Neutrophil (primary cell): Measurements from ENCODE around the gene PRDX2.

Experiments used
- H3K27ac ChIP-seq: fragments of 200-600 bp; sonication (generic); 2 replicates; pipeline ENCODE4 v1.5.1; 2016; ENCODE audit warnings: mild to moderate bottlenecking, moderate library complexity
- H3K27me3 ChIP-seq: fragments of 200-600 bp; sonication (generic); 2 replicates; pipeline ENCODE4 v1.6.0; 2016; ENCODE audit warnings: mild to moderate bottlenecking
- H3K36me3 ChIP-seq: fragments of 200-600 bp; sonication (generic); 2 replicates; pipeline ENCODE4 v1.5.1; 2017
- H3K4me1 ChIP-seq, 2 experiments: fragments of 200-600 bp in 1 of 2; sonication (generic) in 1 of 2; 1 replicate in 1 of 2; 2 replicates in 1 of 2; pipeline versions ENCODE4 v1.5.1 to v1.6.1; 2013 to 2016; ENCODE audit warnings: low read depth in 1 of 2, low read length in 1 of 2, mild to moderate bottlenecking in 1 of 2, moderate library complexity in 1 of 2; ENCODE audit not compliant: control insufficient read depth in 1 of 2, insufficient read depth in 1 of 2
- H3K4me3 ChIP-seq, 2 experiments: fragments of 200-600 bp in 1 of 2; sonication (generic) in 1 of 2; 1 replicate in 1 of 2; 2 replicates in 1 of 2; pipeline ENCODE4 v1.5.1; 2013 to 2016; ENCODE audit warnings: low read depth in 1 of 2, low read length in 1 of 2, mild to moderate bottlenecking in 1 of 2, moderate library complexity in 1 of 2
- H3K9me3 ChIP-seq: fragments of 200-600 bp; sonication (generic); 2 replicates; pipeline ENCODE4 v1.5.1; 2016
- CTCF ChIP-seq: fragments of 200-600 bp; sonication (generic); IDR thresholded peaks from 2 replicates; pipeline ENCODE4 v1.5.1; 2016; ENCODE audit warnings: antibody characterized with exemption

Gene PRDX2

GRCh38 chr19:12815088-12815487 lies 13.5 kb upstream of the PRDX2 start:
- H3K9me3 ChIP-seq = no peaks in the 10 kb centered on the region
- no peak overlapping the region for H3K27ac ChIP-seq
- H3K4me3 ChIP-seq = no peak overlapping the region
- H3K4me1 ChIP-seq = no peaks in the 10 kb centered on the region
- peaks cover 18% of the 10 kb centered on the region for H3K36me3 ChIP-seq
- H3K27me3 ChIP-seq = no peaks in the 10 kb centered on the region
- no peak for TF ChIP-seq CTCF

DNA sequence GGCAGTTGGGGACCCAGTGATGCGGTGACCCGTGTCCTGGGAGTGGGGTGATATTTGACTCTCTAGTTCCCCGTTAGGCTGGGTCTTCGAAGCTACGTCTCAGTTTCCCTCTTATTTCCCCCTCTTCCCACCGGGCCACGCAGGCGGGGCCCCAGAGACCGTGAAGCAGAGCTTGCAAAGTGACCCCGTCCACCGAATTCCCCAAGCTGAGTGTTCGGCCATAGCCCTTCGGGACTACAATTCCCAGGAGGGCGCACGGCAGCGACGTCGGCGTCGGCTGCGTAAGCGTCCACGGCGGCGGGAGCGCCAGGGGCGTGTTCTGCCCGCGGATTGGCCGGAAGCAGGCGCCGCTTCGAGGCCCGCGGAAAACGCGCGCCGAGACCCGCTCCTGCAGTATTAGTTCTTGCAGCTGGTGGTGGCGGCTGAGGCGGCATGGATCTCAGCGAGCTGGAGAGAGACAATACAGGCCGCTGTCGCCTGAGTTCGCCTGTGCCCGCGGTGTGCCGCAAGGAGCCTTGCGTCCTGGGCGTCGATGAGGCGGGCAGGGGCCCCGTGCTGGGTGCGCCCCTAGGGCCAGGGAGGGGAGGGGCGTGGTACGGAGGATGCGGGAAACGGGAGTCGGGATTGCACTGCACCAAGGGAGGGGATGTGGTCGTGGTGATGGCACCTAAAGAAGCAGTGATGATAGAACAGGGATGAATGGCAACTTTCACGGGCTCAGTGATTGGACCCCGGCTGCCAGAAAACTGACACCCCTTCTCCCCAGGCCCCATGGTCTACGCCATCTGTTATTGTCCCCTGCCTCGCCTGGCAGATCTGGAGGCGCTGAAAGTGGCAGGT lies 4.9 kb upstream of the PRDX2 start, which contains the start of gene RNASEH2A:
Gene RNASEH2A, plus strand, starts transcription at position 343 of the 840 bp plus-strand sequence. Its CDS starts 90 bp downstream, at position 433.
- Histone ChIP-seq H3K36me3 (peaks cover 11% of the 10 kb centered on the region), H3K4me3 (peak within 1 kb of the TSS; percentile 71 to 91), H3K9me3 (no peaks in the 10 kb centered on the region), H3K4me1 (peaks cover 20 to 22% of the 10 kb centered on the region in 2 experiments), H3K27me3 (peaks cover 28% of the 10 kb centered on the region), H3K27ac (peak within 1 kb of the TSS; percentile 58)
- peak; percentile 43 for TF ChIP-seq CTCF

GRCh38 chr19:12804051-12804450 lies 2.5 kb upstream of the PRDX2 start:
- H3K4me3 ChIP-seq = no peak overlapping the region
- peaks cover 49% of the 10 kb centered on the region for H3K27me3 ChIP-seq
- TF ChIP-seq CTCF = no peak
- no peak overlapping the region for H3K27ac ChIP-seq
- H3K4me1 ChIP-seq = peaks cover 29 to 31% of the 10 kb centered on the region in 2 experiments
- no peaks in the 10 kb centered on the region for H3K9me3 ChIP-seq
- H3K36me3 ChIP-seq = no peaks in the 10 kb centered on the region

DNA sequence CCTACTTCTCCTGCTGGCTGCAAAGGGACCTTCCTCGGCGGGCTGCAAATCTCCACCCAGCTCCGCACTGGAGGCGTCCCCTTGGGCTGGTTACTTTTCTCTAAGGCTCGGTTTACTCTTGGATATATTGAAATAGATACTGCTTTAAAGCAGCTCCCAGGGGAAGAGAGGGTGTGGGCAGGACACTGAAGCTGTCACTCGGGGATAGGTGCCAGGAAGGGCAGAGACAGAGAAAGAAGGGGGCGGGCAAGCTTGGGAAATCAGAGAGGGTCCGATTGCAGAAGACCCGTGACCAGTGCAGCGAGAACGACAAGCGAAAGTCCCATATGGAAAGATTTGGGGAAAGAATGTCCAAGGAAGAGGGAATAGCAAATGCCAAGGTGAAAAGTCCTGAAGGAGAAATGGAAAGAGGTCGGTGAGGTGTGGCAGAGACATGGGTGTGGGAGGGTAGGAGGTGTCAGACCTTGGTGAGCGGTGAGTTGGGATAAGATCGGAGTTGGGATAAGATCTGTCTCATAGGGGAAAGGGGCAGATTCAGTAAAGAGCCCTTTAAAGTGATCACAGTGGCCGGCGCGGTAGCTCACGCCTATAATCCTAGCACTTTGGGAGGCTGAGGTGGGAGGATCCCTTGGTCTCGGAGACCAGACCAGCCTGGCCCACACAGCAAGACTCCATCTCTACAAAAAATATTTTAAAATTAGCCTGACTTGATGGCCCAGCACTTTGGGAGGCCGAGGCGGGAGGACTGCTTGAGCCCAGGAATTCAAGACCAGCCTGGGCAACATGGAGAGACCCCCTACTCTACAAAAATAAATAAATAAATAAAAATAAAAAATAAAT lies 887 bp upstream of the PRDX2 start:
- no peak for TF ChIP-seq CTCF
- Histone ChIP-seq H3K4me1 (peaks cover 29 to 31% of the 10 kb centered on the region in 2 experiments), H3K27me3 (peaks cover 49% of the 10 kb centered on the region), H3K36me3 (no peaks in the 10 kb centered on the region), H3K9me3 (no peaks in the 10 kb centered on the region), H3K4me3 (peak overlapping the region in 1 of 2 experiments; percentile 48), H3K27ac (no peak overlapping the region)

GRCh38 chr19:12800923-12801465 lies 606 bp downstream of the PRDX2 start:
- H3K9me3 ChIP-seq = no peaks in the 10 kb centered on the region
- no peak for TF ChIP-seq CTCF
- H3K4me1 ChIP-seq = peaks cover 25% of the 10 kb centered on the region in 2 experiments
- H3K27ac ChIP-seq = no peak overlapping the region
- peaks cover 49% of the 10 kb centered on the region for H3K27me3 ChIP-seq
- H3K36me3 ChIP-seq = no peaks in the 10 kb centered on the region
- H3K4me3 ChIP-seq = peak overlapping the region in 1 of 2 experiments; percentile 48
